HCT116 (cell line): ENCODE measurements around the gene ZNF789. TPM values are rescaled to one million over a fixed set of nuclear protein-coding genes. Genes with fewer than 3 reads are reported as not detected.

Source experiments
- ATAC-seq: fragments of 200-7000 bp; cut with Tn5 transposase; 2 replicates; pipeline ENCODE4 v1.9.1; 2020; ENCODE audit warnings: mild to moderate bottlenecking, moderate library complexity
- BruUV-seq: library from RNA; stranded (reverse); fragments of 400-500 nt; replicated peaks from 2 replicates; lab custom pipeline; 2021; lab: Mats Ljungman, UMichigan
- CTCF ChIA-PET: fragments of 300-600 bp; sonication (Branson Sonifier 250); formaldehyde crosslinking; loops from one replicate; lab custom pipeline; 2021; ENCODE audit warnings: antibody characterized with exemption; lab: Charles Lee
- POLR2A ChIA-PET: fragments of 300-600, 350-600 bp; sonication (Branson Sonifier 250); formaldehyde crosslinking; loops from one replicate; lab custom pipeline; 2021; ENCODE audit warnings: antibody characterized with exemption; lab: Charles Lee
- RAD21 ChIA-PET, 2 experiments: fragments of 300-600 bp; sonication (Branson Sonifier 250); formaldehyde crosslinking; loops; one replicate each; lab custom pipeline; 2023; ENCODE audit warnings: low total read pairs in 2 of 2; ENCODE audit not compliant: uncharacterized antibody in 2 of 2, unreplicated experiment in 2 of 2, low non-redundant PET in 1 of 2; lab: Charles Lee
- DNase-seq: peaks from one replicate; pipeline ENCODE4 v3.0.0-alpha.2; 2010; ENCODE audit warnings: low read depth, low spot score
- H2AFZ ChIP-seq: fragments of 200-600 bp; shearing (Covaris generic), sonication (generic); 2 replicates; pipeline ENCODE4 v1.6.1; 2017; ENCODE audit warnings: low read depth, mixed run types, mixed read lengths, antibody characterized with exemption, low read length; ENCODE audit not compliant: poor library complexity, severe bottlenecking
- H3K27ac ChIP-seq: 2 replicates; pipeline ENCODE4 v1.5.1; 2012; ENCODE audit warnings: low read depth, low read length
- H3K27me3 ChIP-seq: fragments of 200-600 bp; sonication (generic); 2 replicates; pipeline ENCODE4 v1.6.1; 2016; ENCODE audit warnings: mixed run types, low read length, mixed read lengths; ENCODE audit not compliant: insufficient read depth
- H3K36me3 ChIP-seq, 2 experiments: fragments of 200-500 bp in 1 of 2; fragments of 200-600 bp in 1 of 2; sonication (Bioruptor generic) in 1 of 2; sonication (generic) in 1 of 2; 2 replicates each; pipeline versions ENCODE4 v1.5.1 to v1.6.1; 2014 to 2016; ENCODE audit warnings: low read length in 2 of 2, inconsistent platforms in 1 of 2, mixed read lengths in 1 of 2, mixed run types in 1 of 2; ENCODE audit not compliant: insufficient read depth in 2 of 2, control insufficient read depth in 1 of 2
- H3K4me1 ChIP-seq, 2 experiments: fragments of 200-600 bp in 1 of 2; sonication (generic) in 1 of 2; 2 replicates each; pipeline versions ENCODE4 v1.5.1 to v1.6.1; 2012 to 2017; ENCODE audit warnings: low read length in 2 of 2, inconsistent platforms in 1 of 2, mild to moderate bottlenecking in 1 of 2, mixed read lengths in 1 of 2, mixed run types in 1 of 2, moderate library complexity in 1 of 2; ENCODE audit not compliant: insufficient read depth in 2 of 2, control insufficient read depth in 1 of 2
- H3K4me2 ChIP-seq: fragments of 200-600 bp; sonication (generic); 2 replicates; pipeline ENCODE4 v1.6.1; 2017; ENCODE audit warnings: mixed run types, low read length, mixed read lengths
- H3K4me3 ChIP-seq, 2 experiments: fragments of 200-600 bp in 1 of 2; sonication (generic) in 1 of 2; replicated peaks in 1 of 2; 2 replicates each; pipeline ENCODE4 v1.5.1; 2011 to 2016; ENCODE audit warnings: low read length in 2 of 2, control low read depth in 1 of 2, low read depth in 1 of 2, mild to moderate bottlenecking in 1 of 2, mixed read lengths in 1 of 2, mixed run types in 1 of 2
- H3K79me2 ChIP-seq: fragments of 200-600 bp; sonication (generic); 2 replicates; pipeline ENCODE4 v1.6.1; 2017; ENCODE audit warnings: mild to moderate bottlenecking, mixed run types, low read length, moderate library complexity, mixed read lengths; ENCODE audit not compliant: insufficient read depth
- H3K9ac ChIP-seq: fragments of 200-600 bp; sonication (generic); 2 replicates; pipeline ENCODE4 v1.6.1; 2016; ENCODE audit warnings: low read length, mixed read lengths
- H3K9me2 ChIP-seq: fragments of 200-600 bp; sonication (generic), shearing (Covaris generic); 2 replicates; pipeline ENCODE4 v1.6.1; 2017; ENCODE audit warnings: mixed run types, mild to moderate bottlenecking, moderate library complexity; ENCODE audit not compliant: insufficient read depth
- H3K9me3 ChIP-seq, 2 experiments: fragments of 200-500 bp in 1 of 2; fragments of 200-600 bp in 1 of 2; sonication (Bioruptor generic) in 1 of 2; sonication (generic) in 1 of 2; 2 replicates each; pipeline ENCODE4 v1.6.1; 2014 to 2017; ENCODE audit warnings: low read length in 2 of 2, mixed read lengths in 2 of 2, inconsistent platforms in 1 of 2, low read depth in 1 of 2, mild to moderate bottlenecking in 1 of 2, mixed run types in 1 of 2, moderate library complexity in 1 of 2; ENCODE audit not compliant: control insufficient read depth in 1 of 2, insufficient read depth in 1 of 2
- H4K20me1 ChIP-seq: fragments of 200-600 bp; sonication (generic), shearing (Covaris generic); 2 replicates; pipeline ENCODE4 v1.6.1; 2017; ENCODE audit warnings: mixed run types, mild to moderate bottlenecking, moderate library complexity; ENCODE audit not compliant: insufficient read depth
- ATF3 ChIP-seq: IDR thresholded peaks from 2 replicates; pipeline ENCODE4 v1.6.1; 2012
- EGR1 ChIP-seq: IDR thresholded peaks from 2 replicates; pipeline ENCODE4 v1.6.1; 2012; ENCODE audit warnings: low read depth
- ELF1 ChIP-seq: IDR thresholded peaks from 2 replicates; pipeline ENCODE4 v1.6.1; 2012; ENCODE audit warnings: low read depth, borderline replicate concordance
- EZH2 ChIP-seq: fragments of 200-600 bp; sonication (generic); IDR thresholded peaks from 2 replicates; pipeline ENCODE4 v1.6.1; 2017; ENCODE audit warnings: antibody characterized with exemption, mixed run types
- EZH2phosphoT487 ChIP-seq: fragments of 200-600 bp; IDR thresholded peaks from 2 replicates; pipeline ENCODE4 v1.6.1; 2018; ENCODE audit warnings: antibody characterized with exemption, borderline replicate concordance
- FOSL1 ChIP-seq: IDR thresholded peaks from 2 replicates; pipeline ENCODE4 v1.6.1; 2012; ENCODE audit warnings: low read depth
- JUND ChIP-seq: IDR thresholded peaks from 2 replicates; pipeline ENCODE4 v1.6.1; 2012
- POLR2A ChIP-seq: IDR thresholded peaks from 2 replicates; pipeline ENCODE4 v1.7.0; 2011; ENCODE audit warnings: borderline replicate concordance; ENCODE audit not compliant: insufficient read depth, insufficient read length; ENCODE audit errors: extremely low read depth
- POLR2AphosphoS5 ChIP-seq: IDR thresholded peaks from 2 replicates; pipeline ENCODE4 v1.6.1; 2011; ENCODE audit warnings: mild to moderate bottlenecking, low read depth, low read length, moderate library complexity
- RAD21 ChIP-seq: IDR thresholded peaks from 2 replicates; pipeline ENCODE4 v1.6.1; 2012; ENCODE audit warnings: low read depth, mild to moderate bottlenecking
- SP1 ChIP-seq: IDR thresholded peaks from 2 replicates; pipeline ENCODE4 v1.6.1; 2012; ENCODE audit warnings: low read depth
- TCF7L2 ChIP-seq: IDR thresholded peaks from 2 replicates; pipeline ENCODE4 v1.7.0; 2011; ENCODE audit warnings: borderline replicate concordance, inconsistent platforms; ENCODE audit not compliant: insufficient read depth, insufficient read length; ENCODE audit errors: extremely low read depth
- YY1 ChIP-seq: IDR thresholded peaks from 2 replicates; pipeline ENCODE4 v1.6.1; 2011; ENCODE audit warnings: low read length, low read depth, moderate library complexity, mild to moderate bottlenecking; ENCODE audit not compliant: insufficient replicate concordance; ENCODE audit errors: extremely low read depth
- ZBTB33 ChIP-seq: IDR thresholded peaks from 2 replicates; pipeline ENCODE4 v1.6.1; 2011; ENCODE audit warnings: mild to moderate bottlenecking, low read length, moderate library complexity; ENCODE audit not compliant: insufficient replicate concordance; ENCODE audit errors: extremely low read depth
- ZNF274 ChIP-seq: fragments of 200-500 bp; sonication (Bioruptor generic); IDR thresholded peaks from 2 replicates; pipeline ENCODE4 v1.6.1; 2014; ENCODE audit warnings: mild to moderate bottlenecking, low read depth, low read length, inconsistent platforms
- intact Hi-C: fragments of 100-400 bp; cut with micrococcal nuclease; formaldehyde crosslinking; loops from 2 replicates; pipeline ENCODE4 v1.10.0; 2022
- total RNA-seq: library from RNA; stranded (reverse); gene quantifications from one replicate; pipeline ENCODE4 v1.2.1, GENCODE V29; 2021; ENCODE audit not compliant: unreplicated experiment
- TF ChIP-seq, protein P1 (sequence below): IDR thresholded peaks from 2 replicates; pipeline ENCODE4 v1.6.1; 2012

Gene ZNF789
- total RNA-seq, 1 experiment from 2014 or later: 8.2 TPM

DNA sequence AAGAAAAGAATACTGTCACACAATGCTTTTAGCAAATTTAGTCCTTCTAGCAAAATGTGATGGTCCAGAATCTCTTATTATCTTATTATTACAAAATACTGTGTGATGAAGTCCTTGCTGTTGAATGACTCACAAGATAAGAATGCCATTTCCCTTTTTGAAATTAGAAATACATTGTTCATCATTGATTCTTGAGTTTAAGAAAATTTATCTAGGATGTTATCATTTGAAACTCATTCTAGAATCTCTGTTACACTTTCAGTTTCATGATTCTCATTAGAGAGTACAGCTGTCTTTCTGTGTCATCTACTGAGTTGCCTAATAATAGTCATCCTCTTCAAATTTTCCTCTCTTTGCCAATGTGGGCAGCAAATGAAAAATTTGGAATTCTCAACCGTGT lies 41.4 kb downstream of the ZNF789 start:
- no peak for DNase-seq
- CTCF ChIA-PET: no interaction called here
- Histone ChIP-seq H3K4me3 (no peak overlapping the region), H3K27ac (no peak overlapping the region), H3K36me3 (peaks cover 7 to 9% of the 10 kb centered on the region in 2 experiments), H3K27me3 (no peaks in the 10 kb centered on the region), H2AFZ (no peak overlapping the region), H4K20me1 (no peaks in the 10 kb centered on the region), H3K4me2 (no peak overlapping the region), H3K9ac (no peak overlapping the region), H3K4me1 (no peaks in the 10 kb centered on the region), H3K79me2 (peaks cover 16% of the 10 kb centered on the region), H3K9me3 (no peaks in the 10 kb centered on the region), H3K9me2 (no peaks in the 10 kb centered on the region)
- RAD21 ChIA-PET: no interaction called here
- intact Hi-C loops: no loop called here
- ATAC-seq: no peak
- POLR2A ChIA-PET: no interaction called here
- no TSS peak for BruUV-seq
- no peak for TF ChIP-seq EZH2
- TF ChIP-seq, protein P1, sequence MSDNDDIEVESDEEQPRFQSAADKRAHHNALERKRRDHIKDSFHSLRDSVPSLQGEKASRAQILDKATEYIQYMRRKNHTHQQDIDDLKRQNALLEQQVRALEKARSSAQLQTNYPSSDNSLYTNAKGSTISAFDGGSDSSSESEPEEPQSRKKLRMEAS: no peak
- TF ChIP-seq EZH2phosphoT487: no peak
- no peak for TF ChIP-seq POLR2AphosphoS5
- TF ChIP-seq SP1: no peak
- TF ChIP-seq POLR2A: no peak
- TF ChIP-seq FOSL1: no peak
- no peak for TF ChIP-seq TCF7L2
- TF ChIP-seq ELF1: no peak
- no peak for TF ChIP-seq JUND
- TF ChIP-seq EGR1: no peak
- no peak for TF ChIP-seq YY1
- TF ChIP-seq RAD21: no peak
- TF ChIP-seq ATF3: no peak
- no peak for TF ChIP-seq ZBTB33
- TF ChIP-seq ZNF274: no peak
